Forelimb muscle (tissue), 1 donor: Measurements from ENCODE around the gene POLR3F. TPM values are rescaled to one million over a fixed set of nuclear protein-coding genes. Genes with fewer than 3 reads are reported as not detected.
"Not testable (repeated sequence)": the region's sequence is repeated elsewhere in the genome, so short reads cannot be mapped to it uniquely, and the experiment has no call there.

Source experiments
- DNase-seq: peaks from one replicate; pipeline ENCODE4 v3.0.0-alpha.2; 2013; ENCODE audit warnings: low read depth
- polyA plus RNA-seq: library from polyadenylated mRNA; unstranded; fragments of 120-200 nt; gene quantifications from one replicate; pipeline ENCODE4 v1.2.1, GENCODE V29; 2013; ENCODE audit not compliant: insufficient read length

The POLR3F gene
- polyA plus RNA-seq, 1 donor = 13.7 TPM

- DNase-seq = no peak
Observed at GRCh38 chr20:18504479-18505060, 37.4 kb downstream of the POLR3F start.

- DNase-seq = no peak
Observed at GRCh38 chr20:18506744-18507143, 39.6 kb downstream of the POLR3F start.

GRCh38 chr20:18507218-18508191 is 40.3 kb downstream of the POLR3F start, which contains the start of gene SEC23B:
SEC23B (plus strand) TSS chr20:18507940; CDS start chr20:18510836, 2,896 bp downstream.
- DNase-seq = peak; percentile 96

DNA sequence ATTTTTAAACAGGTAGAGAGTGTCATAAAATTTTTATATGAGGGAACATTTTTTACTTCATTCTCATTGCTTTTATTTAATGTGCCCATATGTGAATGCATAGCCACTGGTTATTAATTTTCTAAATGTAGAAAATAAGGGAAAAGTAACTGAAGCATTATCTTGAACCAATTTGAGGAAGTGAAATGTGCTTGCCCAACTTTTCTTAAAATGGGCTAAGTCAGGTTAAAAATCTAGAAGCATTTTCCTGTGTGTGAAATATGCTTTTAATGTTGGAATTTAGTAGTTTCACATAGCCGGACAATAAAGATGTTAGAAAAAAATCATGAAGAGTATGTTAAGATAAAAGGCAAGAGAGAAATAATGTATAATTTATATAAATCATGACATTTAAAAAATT is 44.4 kb downstream of the POLR3F start:
- no peak for DNase-seq

DNA sequence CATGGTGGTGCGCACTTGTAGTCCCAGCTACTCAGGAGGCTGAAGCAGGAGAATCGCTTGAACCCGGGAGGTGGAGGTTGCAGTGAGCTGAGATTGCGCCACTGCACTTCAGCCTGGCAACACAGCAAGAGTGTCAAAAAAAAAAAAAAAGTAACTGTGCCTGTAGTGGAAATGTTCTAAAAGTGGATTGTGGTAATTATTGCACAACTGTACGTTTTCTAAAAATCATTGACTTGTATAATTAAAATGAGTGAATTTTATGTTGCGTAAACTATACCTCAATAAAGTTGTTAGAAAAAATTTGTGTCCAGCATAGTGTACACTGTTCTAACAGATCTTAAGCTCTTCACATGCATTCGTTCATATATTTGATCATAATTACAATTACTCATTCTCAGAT is 46.0 kb downstream of the POLR3F start:
- no peak for DNase-seq

DNA sequence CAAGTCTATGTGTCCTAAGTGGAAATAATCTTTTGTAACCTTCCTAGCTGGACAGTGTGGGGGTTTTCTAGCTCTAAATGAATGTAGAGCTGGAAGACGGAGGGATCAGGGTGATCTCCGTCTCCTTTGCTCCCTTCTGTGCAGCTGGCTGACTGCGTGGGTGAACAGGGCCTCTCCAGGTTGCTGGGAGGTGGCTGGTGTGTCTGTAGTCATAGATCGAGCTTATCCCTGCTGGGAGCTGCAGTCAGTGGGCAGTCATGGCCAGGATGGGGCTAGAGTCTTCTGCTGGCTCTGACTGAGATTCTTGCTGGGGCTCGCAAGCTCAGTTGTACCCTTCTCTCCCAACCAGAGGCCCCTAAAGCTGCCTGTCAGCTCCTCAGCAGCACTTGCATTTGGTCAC is 46.9 kb downstream of the POLR3F start:
- DNase-seq = no peak

GRCh38 chr20:18515973-18516372 is 48.8 kb downstream of the POLR3F start:
- no peak for DNase-seq

DNA sequence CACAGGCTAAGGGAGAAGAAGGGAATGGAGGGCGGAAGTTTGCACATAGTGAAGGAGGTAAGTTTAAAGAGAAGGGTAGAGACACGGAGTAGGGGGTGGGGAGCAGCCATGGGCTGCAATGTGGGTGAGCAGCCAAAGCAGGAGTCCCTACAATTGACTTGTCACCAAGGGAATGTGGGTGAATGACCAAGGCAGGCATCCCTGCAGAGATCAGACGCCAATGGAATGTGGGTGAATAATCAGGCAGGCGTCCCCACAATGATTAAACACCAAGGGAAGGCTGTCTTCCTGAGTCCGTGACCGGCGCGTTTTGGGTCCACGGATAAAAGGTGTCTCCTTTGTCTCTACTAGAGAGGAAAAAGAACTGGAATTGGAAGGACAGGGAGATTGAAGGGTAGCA is 54.9 kb downstream of the POLR3F start:
- not testable (repeated sequence) for DNase-seq

GRCh38 chr20:18523066-18523465 is 55.9 kb downstream of the POLR3F start:
- no peak for DNase-seq

DNA sequence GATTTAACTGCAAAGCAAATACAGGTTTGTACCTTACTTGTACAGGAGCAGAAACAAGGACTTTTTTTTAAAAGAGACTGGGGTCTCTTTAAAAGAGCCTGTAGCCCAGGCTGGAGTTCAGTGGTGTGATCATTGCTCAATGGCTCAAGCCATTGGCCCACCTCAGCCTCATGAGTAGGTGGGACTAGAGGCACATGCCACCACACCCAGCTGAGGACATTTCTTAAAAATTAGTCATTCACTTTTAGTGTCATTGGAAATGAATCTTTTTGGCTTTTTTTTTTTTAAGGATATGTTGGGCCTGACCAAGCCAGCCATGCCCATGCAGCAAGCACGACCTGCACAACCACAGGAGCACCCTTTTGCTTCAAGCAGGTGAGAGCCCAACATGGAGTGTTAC is 57.5 kb downstream of the POLR3F start:
- DNase-seq = no peak

GRCh38 chr20:18526761-18527160 is 59.6 kb downstream of the POLR3F start:
- DNase-seq = not testable (repeated sequence)

GRCh38 chr20:18527339-18527738 is 60.1 kb downstream of the POLR3F start:
- no peak for DNase-seq

- DNase-seq = no peak
Observed at GRCh38 chr20:18527836-18528235, 60.6 kb downstream of the POLR3F start.

- DNase-seq = no peak
Observed at GRCh38 chr20:18529041-18529440, 61.9 kb downstream of the POLR3F start.

DNA sequence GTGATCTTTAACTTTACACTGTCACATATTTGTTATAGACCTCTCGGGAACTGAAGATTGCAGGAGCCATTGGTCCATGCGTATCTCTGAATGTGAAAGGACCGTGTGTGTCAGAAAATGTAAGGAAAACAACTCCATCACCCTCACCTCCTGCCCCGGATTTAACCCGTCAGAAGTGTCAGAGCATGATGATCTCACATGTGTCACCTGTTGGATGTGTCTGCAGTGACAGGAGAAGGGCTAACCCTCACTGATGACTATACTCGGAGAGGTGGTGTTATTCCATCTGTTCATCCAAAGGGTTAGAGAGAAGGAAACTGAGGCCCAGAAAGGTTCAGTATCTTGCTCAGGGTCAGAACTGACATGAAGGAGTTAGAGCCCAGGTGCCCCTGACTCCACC is 65.4 kb downstream of the POLR3F start:
- DNase-seq = no peak

DNA sequence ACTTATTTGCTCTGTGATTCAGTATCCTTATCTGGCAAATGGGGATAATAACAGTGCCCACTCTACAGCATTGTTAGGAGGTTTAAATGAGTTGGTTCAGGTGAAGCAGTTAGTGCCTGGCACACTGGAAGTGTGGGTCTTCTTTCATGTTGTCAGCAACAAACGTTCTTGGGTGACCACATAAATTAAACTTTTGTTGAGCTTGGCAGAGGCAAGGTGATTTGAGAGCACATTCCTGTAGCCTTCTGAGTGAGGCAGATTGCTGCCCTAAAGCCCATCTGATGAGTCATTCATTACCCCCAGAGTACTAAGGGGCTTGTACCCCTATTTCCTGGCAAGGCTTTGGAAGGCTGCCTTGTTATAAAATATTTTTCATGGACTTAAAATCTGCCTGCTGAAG is 66.3 kb downstream of the POLR3F start:
- no peak for DNase-seq

DNA sequence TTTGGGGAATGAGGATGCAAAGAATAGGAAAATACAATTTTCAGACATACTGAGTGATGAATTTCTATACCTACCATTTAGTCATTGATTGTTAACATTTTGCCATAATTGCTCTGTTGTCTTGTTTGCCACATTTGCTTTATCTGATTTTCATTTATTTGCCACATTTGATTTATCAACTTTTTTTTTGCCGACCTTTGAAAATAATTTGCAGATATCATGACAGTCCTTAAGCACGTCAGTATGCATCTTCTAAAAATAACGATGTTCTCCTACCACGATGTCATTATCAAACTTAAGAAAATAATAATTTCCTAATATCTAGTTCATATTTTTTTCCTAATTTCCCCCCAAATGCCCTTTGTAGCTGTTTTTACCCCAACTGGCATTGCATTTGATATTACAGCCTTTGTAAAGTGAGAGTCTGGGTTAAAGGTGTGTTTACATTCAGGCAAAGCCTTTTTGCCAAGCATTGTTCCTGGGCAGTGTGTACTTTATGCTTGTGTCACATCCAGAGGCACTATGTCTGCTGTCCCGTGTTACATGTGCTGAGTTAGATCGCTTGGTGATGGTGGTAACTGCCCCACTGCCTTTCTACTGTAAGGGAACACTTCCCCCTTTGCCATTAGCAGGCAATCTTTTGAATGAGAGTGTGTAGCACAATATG is 66.9 kb downstream of the POLR3F start:
- no peak for DNase-seq

Other genes with a start within 250 kb of the POLR3F start
- gene ZNF133, start 178.9 kb upstream of the POLR3F start, polyA plus RNA-seq = 15.9 TPM
- 1.8 TPM for gene DZANK1, start 360 bp upstream of the POLR3F start, polyA plus RNA-seq
- 10.5 TPM for gene RBBP9, start 29.8 kb downstream of the POLR3F start, polyA plus RNA-seq
- 16.5 TPM for gene SEC23B, start 40.5 kb downstream of the POLR3F start, polyA plus RNA-seq
- gene SMIM26, start 100.0 kb downstream of the POLR3F start, polyA plus RNA-seq = 83.1 TPM
- 16.3 TPM for gene DTD1, start 120.7 kb downstream of the POLR3F start, polyA plus RNA-seq